ENCODE data around the gene CPNE4. TPM values are rescaled to one million over a fixed set of nuclear protein-coding genes. Genes with fewer than 3 reads are reported as not detected.

Gene CPNE4
- not detected in 3 replicates for total RNA-seq
- long read RNA-seq, result 0 reads

GRCh38 chr3:132034486-132035464 lies at the start of gene CPNE4:
Gene CPNE4 (minus strand): TSS chr3:132035014.
- H3K27me3 Mint-ChIP-seq (ENCODE audit: low read depth), result peaks cover 75% of the 10 kb centered on the region
- peak within 1 kb of the TSS; percentile 19 for H3K4me3 Mint-ChIP-seq (ENCODE audit: unreplicated experiment)
- peak; percentile 87 for TF ChIP-seq CTCF (IDR thresholded peaks at IDR 0.05)
- DNase-seq (ENCODE audit: low spot score), result no peak
- no peaks in the 10 kb centered on the region for H3K36me3 Mint-ChIP-seq (ENCODE audit: low read depth)
- no peaks in the 10 kb centered on the region for H3K9me3 Mint-ChIP-seq (ENCODE audit: low read depth)
- peaks cover 6% of the 10 kb centered on the region for H3K4me1 Mint-ChIP-seq (ENCODE audit: low read depth)
- no peak within 1 kb of the TSS for H3K27ac Mint-ChIP-seq (ENCODE audit: unreplicated experiment)

GRCh38 chr3:132083583-132084279 lies 48.9 kb upstream of the CPNE4 start:
- Mint-ChIP-seq H3K4me1 (ENCODE audit: low read depth) (no peaks in the 10 kb centered on the region), H3K27me3 (ENCODE audit: low read depth) (peaks cover 4% of the 10 kb centered on the region), H3K27ac (ENCODE audit: unreplicated experiment) (no peak overlapping the region), H3K4me3 (ENCODE audit: unreplicated experiment) (no peak overlapping the region), H3K9me3 (ENCODE audit: low read depth) (no peaks in the 10 kb centered on the region), H3K36me3 (ENCODE audit: low read depth) (no peaks in the 10 kb centered on the region)
- TF ChIP-seq CTCF (IDR thresholded peaks at IDR 0.05), result no peak
- DNase-seq (ENCODE audit: low spot score), result no peak

GRCh38 chr3:132083159-132083558 lies 48.3 kb upstream of the CPNE4 start:
- no peaks in the 10 kb centered on the region for H3K9me3 Mint-ChIP-seq (ENCODE audit: low read depth)
- H3K4me3 Mint-ChIP-seq (ENCODE audit: unreplicated experiment), result no peak overlapping the region
- no peak for DNase-seq (ENCODE audit: low spot score)
- H3K36me3 Mint-ChIP-seq (ENCODE audit: low read depth), result no peaks in the 10 kb centered on the region
- H3K27me3 Mint-ChIP-seq (ENCODE audit: low read depth), result peaks cover 4% of the 10 kb centered on the region
- H3K27ac Mint-ChIP-seq (ENCODE audit: unreplicated experiment), result no peak overlapping the region
- TF ChIP-seq CTCF (IDR thresholded peaks at IDR 0.05), result no peak
- H3K4me1 Mint-ChIP-seq (ENCODE audit: low read depth), result no peaks in the 10 kb centered on the region

- no peak for DNase-seq (ENCODE audit: low spot score)
- Mint-ChIP-seq H3K27me3 (ENCODE audit: low read depth) (no peaks in the 10 kb centered on the region), H3K9me3 (ENCODE audit: low read depth) (no peaks in the 10 kb centered on the region), H3K4me1 (ENCODE audit: low read depth) (no peaks in the 10 kb centered on the region), H3K4me3 (ENCODE audit: unreplicated experiment) (no peak overlapping the region), H3K27ac (ENCODE audit: unreplicated experiment) (no peak overlapping the region), H3K36me3 (ENCODE audit: low read depth) (no peaks in the 10 kb centered on the region)
- no peak for TF ChIP-seq CTCF (IDR thresholded peaks at IDR 0.05)
These were observed 44.3 kb upstream of the CPNE4 start for GRCh38 chr3:132079147-132079546.

- peaks cover 5% of the 10 kb centered on the region for H3K27me3 Mint-ChIP-seq (ENCODE audit: low read depth)
These were observed 39.0 kb upstream of the CPNE4 start for GRCh38 chr3:132073771-132074170.

More at GRCh38 chr3:132073771-132074170, 39.0 kb upstream of the CPNE4 start:
- Mint-ChIP-seq H3K27ac (ENCODE audit: unreplicated experiment) (no peak overlapping the region), H3K4me3 (ENCODE audit: unreplicated experiment) (no peak overlapping the region), H3K4me1 (ENCODE audit: low read depth) (no peaks in the 10 kb centered on the region), H3K9me3 (ENCODE audit: low read depth) (no peaks in the 10 kb centered on the region), H3K36me3 (ENCODE audit: low read depth) (no peaks in the 10 kb centered on the region)
- DNase-seq (ENCODE audit: low spot score), result no peak
- TF ChIP-seq CTCF (IDR thresholded peaks at IDR 0.05), result no peak
